Renal cortex interstitium (tissue), 15 donors: Measurements from ENCODE around the gene OR2Y1. TPM values are rescaled to one million over a fixed set of nuclear protein-coding genes. Genes with fewer than 3 reads are reported as not detected.
A peak's percentile ranks its signal among the peaks of the same experiment; 100 is the strongest.
"Not testable (repeated sequence)": the region's sequence is repeated elsewhere in the genome, so short reads cannot be mapped to it uniquely, and the experiment has no call there.

Experiments
- DNase-seq, 11 donors: peaks; one replicate each; pipeline ENCODE4 v3.0.0-alpha.2; 2013; ENCODE audit warnings: low read depth in 9 of 11, low spot score in 4 of 11; ENCODE audit errors: extremely low read depth in 1 of 11
- long read RNA-seq, 16 experiments: transcript quantifications; one replicate each; lab custom pipeline, GENCODE V29; 2026
- polyA plus RNA-seq, 3 donors: library from polyadenylated mRNA; unstranded; fragments of 120-200 nt; gene quantifications; one replicate each; pipeline ENCODE4 v1.2.1, GENCODE V29; 2013; ENCODE audit not compliant: insufficient read length in 3 of 3

OR2Y1 gene
- not detected for polyA plus RNA-seq
- long read RNA-seq, donor 1, result 0 reads
- long read RNA-seq, donor 2, result 0 reads
- long read RNA-seq, donor 3, result 0 reads
- long read RNA-seq, donor 4, result 0 reads
- long read RNA-seq, donor 5, result 0 reads
- long read RNA-seq, donor 6, result 0 reads
- long read RNA-seq, donor 7, result 0 reads
- long read RNA-seq, donor 8, result 0 reads
- long read RNA-seq, donor 9, result 0 reads
- long read RNA-seq, donor 10, result 0 reads
- long read RNA-seq, donor 11, partial matches to known transcripts, result 0 of 1 reads
- long read RNA-seq, donor 11, other reads (novel, unspliced or antisense), result 0 of 1 reads
- long read RNA-seq, donor 12, result 0 reads
- long read RNA-seq, donor 13, result 0 reads
- long read RNA-seq, donor 14, result 0 reads
- long read RNA-seq, donor 15, result 0 reads
- long read RNA-seq, donor 16, result 0 reads

DNA sequence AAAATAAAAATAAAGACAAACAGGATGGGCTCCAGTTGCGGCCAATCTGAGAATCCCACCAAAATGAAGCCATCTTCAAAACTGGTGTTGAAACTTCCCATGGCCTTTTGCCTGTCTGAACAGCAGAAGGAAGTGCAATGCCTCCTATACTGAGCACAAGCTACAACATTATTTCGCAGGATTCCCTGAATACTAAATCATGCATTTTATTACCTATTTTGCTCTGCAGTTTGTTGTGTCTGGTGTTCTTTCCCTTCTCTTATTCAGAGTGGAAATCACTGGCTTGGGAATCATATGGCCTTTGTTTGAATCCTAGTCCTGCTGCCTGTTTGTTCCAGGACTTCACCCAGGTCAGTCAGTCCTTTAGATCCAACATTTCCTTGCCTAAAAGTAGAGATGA is at the start of gene OR2Y1:
TSS of gene OR2Y1 (minus strand) at position 101 of the 400 bp plus-strand sequence. CDS start at position 101, 0 bp downstream.
- DNase-seq, result no peak

DNA sequence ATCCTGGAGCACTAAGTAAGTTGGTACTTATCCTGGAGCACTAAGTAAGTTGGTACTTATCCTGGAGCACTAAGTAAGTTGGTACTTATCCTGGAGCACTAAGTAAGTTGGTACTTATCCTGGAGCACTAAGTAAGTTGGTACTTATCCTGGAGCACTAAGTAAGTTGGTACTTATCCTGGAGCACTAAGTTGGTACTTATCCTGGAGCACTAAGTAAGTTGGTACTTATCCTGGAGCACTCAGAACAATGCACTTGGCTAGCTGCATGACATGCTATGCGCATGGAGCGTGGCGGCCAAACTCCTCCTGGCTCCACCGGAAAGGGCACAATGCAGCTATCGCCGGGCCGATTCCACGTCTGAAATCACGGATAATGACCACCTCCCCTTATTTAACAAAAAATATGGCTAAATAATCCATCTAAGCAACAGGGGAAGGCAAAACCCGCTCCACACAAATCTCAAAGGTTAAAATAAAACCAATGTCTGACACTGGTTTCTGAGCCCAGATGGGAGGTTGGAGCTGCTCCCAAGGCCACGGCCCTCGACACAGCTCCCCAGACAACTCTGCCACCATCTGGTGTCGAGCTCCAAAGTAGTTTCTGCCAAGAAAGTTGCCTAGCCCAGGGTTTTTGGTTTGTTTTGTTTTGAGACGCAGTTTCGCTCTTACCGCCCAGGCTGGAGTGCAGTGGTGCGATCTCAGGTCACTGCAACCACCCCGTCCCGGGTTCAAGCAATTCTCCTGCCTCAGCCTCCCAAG is 49.0 kb upstream of the OR2Y1 start:
- not testable (repeated sequence) for DNase-seq

GRCh38 chr5:180787711-180788431 is 48.0 kb upstream of the OR2Y1 start:
- no peak for DNase-seq

GRCh38 chr5:180786531-180787398 is 46.9 kb upstream of the OR2Y1 start:
- DNase-seq, result no peak

- DNase-seq, result no peak
Observed at GRCh38 chr5:180785794-180786221, 46.0 kb upstream of the OR2Y1 start.

DNA sequence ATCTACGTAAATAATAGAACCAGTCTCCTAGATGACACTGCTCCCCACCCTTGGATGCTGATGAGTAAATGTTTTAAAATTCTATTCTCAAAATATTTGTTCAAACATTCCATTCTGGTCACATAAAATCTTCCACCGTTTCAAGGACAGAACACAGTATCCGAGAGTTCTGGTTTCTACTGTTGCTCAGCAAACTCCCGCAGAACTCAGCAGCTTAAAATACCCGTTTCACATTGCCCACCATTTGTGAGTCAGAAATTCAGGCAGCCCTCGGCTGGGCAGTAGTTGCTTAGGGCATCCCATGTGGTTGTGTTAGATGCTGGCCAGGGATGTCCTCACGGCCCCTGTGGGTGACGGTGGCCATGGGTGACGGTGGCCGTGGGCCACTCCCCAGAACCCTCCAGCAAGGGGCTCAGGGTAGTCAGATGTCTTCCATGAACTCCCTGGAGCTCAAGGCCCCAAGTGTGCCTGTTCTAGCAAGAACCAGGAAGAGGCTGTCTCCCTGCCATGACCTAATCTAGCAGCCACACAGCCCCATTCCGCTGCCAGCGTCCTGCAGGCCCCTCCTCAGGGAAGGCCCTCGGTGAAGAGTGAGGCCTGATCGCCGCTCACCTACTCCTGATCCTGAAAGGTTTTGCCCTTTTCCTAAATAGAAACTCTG is 45.4 kb upstream of the OR2Y1 start:
- DNase-seq, result no peak

- DNase-seq, result peak in 4 of 11 donors; percentile 56 to 73 (median 66)
Observed at GRCh38 chr5:180784497-180785097, 44.7 kb upstream of the OR2Y1 start.

- DNase-seq, result no peak
Observed at GRCh38 chr5:180783340-180784052, 43.6 kb upstream of the OR2Y1 start.

GRCh38 chr5:180782748-180783147 is 42.9 kb upstream of the OR2Y1 start:
- no peak for DNase-seq

DNA sequence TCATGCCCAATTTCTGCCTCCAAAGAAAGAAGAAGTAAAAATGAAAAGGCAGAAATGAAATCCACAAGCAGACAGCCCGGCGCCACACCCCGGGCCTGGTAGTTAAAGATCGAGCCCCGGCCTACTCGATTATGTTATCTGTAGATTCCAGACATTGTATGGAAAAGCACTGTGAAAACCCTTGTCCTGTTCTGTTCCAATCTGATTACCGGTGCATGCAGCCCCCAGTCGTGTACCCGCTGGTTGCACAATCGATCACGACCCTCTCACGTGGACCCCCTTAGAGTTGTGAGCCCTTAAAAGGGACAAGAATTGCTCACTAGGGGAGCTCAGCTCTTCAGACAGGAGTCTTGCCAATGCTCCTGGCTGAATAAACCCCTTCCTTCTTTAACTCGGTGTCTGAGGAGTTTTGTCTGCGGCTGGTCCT is 42.1 kb upstream of the OR2Y1 start:
- DNase-seq, result not testable (repeated sequence)

GRCh38 chr5:180779985-180780610 is 40.2 kb upstream of the OR2Y1 start:
- no peak for DNase-seq

DNA sequence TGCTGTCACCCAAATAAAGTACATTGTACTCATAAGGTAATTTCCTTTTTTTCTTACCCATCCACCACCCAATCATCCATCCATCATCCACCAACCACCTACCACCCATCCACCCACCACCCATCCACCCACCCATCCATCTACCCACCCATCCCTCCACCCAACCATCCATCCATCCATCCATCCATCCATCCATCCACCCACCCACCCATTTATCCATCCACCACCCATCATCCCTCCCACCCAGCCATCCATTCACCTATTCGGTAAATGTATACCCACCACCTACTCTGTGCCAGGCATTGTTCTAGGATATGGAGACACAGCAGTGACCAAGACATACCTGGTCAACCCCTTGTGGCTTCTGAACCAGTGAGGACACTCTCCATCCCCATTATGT is 37.6 kb upstream of the OR2Y1 start:
- no peak for DNase-seq

DNA sequence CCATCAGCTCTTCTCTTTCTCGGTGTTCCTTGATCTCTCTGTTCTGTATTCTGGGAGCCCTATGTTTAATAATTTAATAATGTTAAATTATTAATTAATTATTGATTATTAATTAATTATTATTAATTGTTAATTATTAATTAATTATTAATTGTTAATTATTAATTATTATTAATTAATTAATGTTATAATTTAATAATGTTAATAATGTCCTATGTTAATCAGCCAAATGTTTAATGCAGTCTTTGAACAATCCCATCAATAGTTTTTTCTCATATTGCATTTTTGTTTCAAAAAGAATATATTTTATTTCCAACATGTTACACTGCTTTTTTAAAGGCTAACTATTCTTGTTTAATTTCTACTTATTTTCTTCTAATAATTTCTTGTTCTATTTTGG is 36.5 kb upstream of the OR2Y1 start:
- DNase-seq, result no peak

- DNase-seq, result no peak
Observed at GRCh38 chr5:180775624-180776023, 35.8 kb upstream of the OR2Y1 start.

- no peak for DNase-seq
Observed at GRCh38 chr5:180771839-180772238, 32.0 kb upstream of the OR2Y1 start.

DNA sequence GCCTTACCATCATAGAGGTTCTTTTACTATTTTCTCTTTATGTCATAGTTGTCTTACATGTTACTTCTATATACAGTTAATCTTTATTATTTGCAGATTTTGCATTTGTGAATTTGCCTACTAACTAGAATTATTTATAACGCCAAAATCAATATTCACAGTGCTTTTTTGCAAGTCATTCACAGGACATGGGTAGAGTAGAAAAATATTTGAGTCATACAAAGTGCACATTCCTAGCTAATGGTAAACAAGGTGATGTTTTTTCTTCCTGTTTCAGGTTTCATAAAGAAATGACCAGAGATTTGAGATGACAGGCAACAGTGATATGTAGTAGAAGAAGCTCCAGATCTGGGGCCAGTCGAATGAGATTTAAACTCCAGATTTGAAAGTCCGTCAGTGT is 30.0 kb upstream of the OR2Y1 start:
- DNase-seq, result no peak

- DNase-seq, result no peak
Observed at GRCh38 chr5:180755601-180756000, 15.7 kb upstream of the OR2Y1 start.
